DND-41 (cell line): Measurements from ENCODE around the gene CDK16.

Source experiments
- ATAC-seq: fragments of 200-7000 bp; cut with Tn5 transposase; 3 replicates; pipeline ENCODE4 v1.9.1; 2021; ENCODE audit warnings: low read depth; ENCODE audit not compliant: insufficient read depth
- DNase-seq: peaks from one replicate; pipeline ENCODE4 v3.0.0-alpha.2; 2020
- H2AFZ ChIP-seq: 2 replicates; pipeline ENCODE4 v1.6.0; 2012; ENCODE audit warnings: low read depth, low read length
- H3K27ac ChIP-seq: 2 replicates; pipeline ENCODE4 v1.5.1; 2012; ENCODE audit warnings: low read length, inconsistent platforms
- H3K27me3 ChIP-seq: fragments of 200-600 bp; sonication (generic); 2 replicates; pipeline ENCODE4 v1.6.0; 2012; ENCODE audit warnings: low read length, mild to moderate bottlenecking, inconsistent platforms; ENCODE audit not compliant: insufficient read depth, poor library complexity
- H3K36me3 ChIP-seq: 2 replicates; pipeline ENCODE4 v1.5.1; 2012; ENCODE audit warnings: low read length, inconsistent platforms; ENCODE audit not compliant: insufficient read depth
- H3K4me1 ChIP-seq: 2 replicates; pipeline ENCODE4 v1.5.1; 2012; ENCODE audit warnings: mild to moderate bottlenecking, low read length; ENCODE audit not compliant: insufficient read depth
- H3K4me2 ChIP-seq: 2 replicates; pipeline ENCODE4 v1.6.0; 2012; ENCODE audit warnings: mild to moderate bottlenecking, moderate library complexity, low read length, inconsistent platforms; ENCODE audit not compliant: insufficient read depth
- H3K4me3 ChIP-seq, 2 experiments: fragments of 200-600 bp in 1 of 2; shearing (Covaris generic) in 1 of 2; 2 replicates each; pipeline ENCODE4 v1.5.1; 2012 to 2016; ENCODE audit warnings: inconsistent platforms in 2 of 2, low read length in 2 of 2, mild to moderate bottlenecking in 2 of 2, low read depth in 1 of 2, moderate library complexity in 1 of 2
- H3K79me2 ChIP-seq: 2 replicates; pipeline ENCODE4 v1.6.0; 2012; ENCODE audit warnings: low read length, inconsistent platforms; ENCODE audit not compliant: insufficient read depth
- H3K9ac ChIP-seq: 2 replicates; pipeline ENCODE4 v1.6.0; 2012; ENCODE audit warnings: low read depth, mild to moderate bottlenecking, inconsistent platforms, low read length, moderate library complexity
- H3K9me3 ChIP-seq: 2 replicates; pipeline ENCODE4 v1.5.1; 2012; ENCODE audit warnings: low read length, moderate library complexity, mild to moderate bottlenecking, inconsistent platforms; ENCODE audit not compliant: insufficient read depth, severe bottlenecking
- H4K20me1 ChIP-seq: 2 replicates; pipeline ENCODE4 v1.6.0; 2012; ENCODE audit warnings: low read length; ENCODE audit not compliant: insufficient read depth
- EZH2 ChIP-seq: IDR thresholded peaks from 3 replicates; pipeline ENCODE4 v1.6.1; 2012; ENCODE audit warnings: borderline replicate concordance, low read depth, mild to moderate bottlenecking, moderate library complexity, low read length, inconsistent platforms; ENCODE audit not compliant: severe bottlenecking
- TF ChIP-seq, protein P1 (sequence below): IDR thresholded peaks from 2 replicates; pipeline ENCODE4 v1.5.1; 2012; ENCODE audit warnings: borderline replicate concordance, low read length, moderate library complexity, mild to moderate bottlenecking; ENCODE audit not compliant: poor library complexity, severe bottlenecking; ENCODE audit errors: extremely low read depth

CDK16 gene

DNA sequence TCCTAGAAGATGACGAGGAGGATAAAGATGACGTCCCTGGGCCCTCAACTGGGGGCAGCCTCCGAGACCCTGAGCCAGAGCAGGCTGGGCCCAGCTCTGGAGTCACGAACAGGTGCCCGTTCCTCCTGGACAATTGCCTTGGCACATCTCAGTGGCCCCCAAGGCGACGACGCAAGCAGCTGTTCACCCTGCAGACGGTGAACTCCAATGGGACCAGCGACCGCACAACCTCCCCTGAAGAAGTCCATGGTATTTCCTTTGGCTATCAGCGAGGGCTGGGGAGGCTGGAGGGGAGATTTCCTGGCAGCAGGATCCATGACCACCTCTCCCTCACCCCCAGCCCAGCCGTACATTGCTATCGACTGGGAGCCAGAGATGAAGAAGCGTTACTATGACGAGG, 26.2 kb downstream of the CDK16 start:
- Histone ChIP-seq H3K4me3 (no peak overlapping the region), H4K20me1 (peaks cover 12% of the 10 kb centered on the region; the same call in 1 of the 2 replicates)
- no peak for ATAC-seq

DNA sequence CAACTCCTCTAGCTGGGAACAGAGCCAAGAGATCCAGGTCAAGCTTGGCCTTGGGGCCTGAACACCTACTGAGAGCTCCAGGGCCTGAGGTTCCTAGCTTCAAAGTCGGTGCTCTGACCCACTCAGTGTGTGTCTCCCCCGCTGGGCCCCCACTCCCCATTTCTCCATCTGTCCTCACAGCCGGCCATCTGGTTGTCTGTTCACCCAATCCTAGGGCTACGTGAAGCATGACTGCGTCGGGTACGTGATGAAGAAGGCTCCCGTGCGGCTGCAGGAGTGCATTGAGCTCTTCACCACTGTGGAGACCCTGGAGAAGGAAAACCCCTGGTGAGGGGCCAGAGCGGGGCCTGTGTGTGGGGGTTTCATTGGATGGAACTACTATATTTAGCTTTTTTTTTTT, 26.7 kb downstream of the CDK16 start:
- Histone ChIP-seq H3K36me3 (peaks cover 78% of the 10 kb centered on the region), H3K9me3 (no peaks in the 10 kb centered on the region), H3K79me2 (no peaks in the 10 kb centered on the region), H4K20me1 (0 out of 2 replicates have a peak, but pooled peaks cover 8% of the 10 kb centered on the region), H3K4me2 (no peak overlapping the region), H3K27me3 (no peaks in the 10 kb centered on the region), H3K4me3 (no peak overlapping the region), H3K9ac (no peak overlapping the region), H3K4me1 (no peaks in the 10 kb centered on the region), H3K27ac (no peak overlapping the region), H2AFZ (no peak overlapping the region)
- no peak for DNase-seq
- no peak for TF ChIP-seq EZH2
- TF ChIP-seq, protein P1, sequence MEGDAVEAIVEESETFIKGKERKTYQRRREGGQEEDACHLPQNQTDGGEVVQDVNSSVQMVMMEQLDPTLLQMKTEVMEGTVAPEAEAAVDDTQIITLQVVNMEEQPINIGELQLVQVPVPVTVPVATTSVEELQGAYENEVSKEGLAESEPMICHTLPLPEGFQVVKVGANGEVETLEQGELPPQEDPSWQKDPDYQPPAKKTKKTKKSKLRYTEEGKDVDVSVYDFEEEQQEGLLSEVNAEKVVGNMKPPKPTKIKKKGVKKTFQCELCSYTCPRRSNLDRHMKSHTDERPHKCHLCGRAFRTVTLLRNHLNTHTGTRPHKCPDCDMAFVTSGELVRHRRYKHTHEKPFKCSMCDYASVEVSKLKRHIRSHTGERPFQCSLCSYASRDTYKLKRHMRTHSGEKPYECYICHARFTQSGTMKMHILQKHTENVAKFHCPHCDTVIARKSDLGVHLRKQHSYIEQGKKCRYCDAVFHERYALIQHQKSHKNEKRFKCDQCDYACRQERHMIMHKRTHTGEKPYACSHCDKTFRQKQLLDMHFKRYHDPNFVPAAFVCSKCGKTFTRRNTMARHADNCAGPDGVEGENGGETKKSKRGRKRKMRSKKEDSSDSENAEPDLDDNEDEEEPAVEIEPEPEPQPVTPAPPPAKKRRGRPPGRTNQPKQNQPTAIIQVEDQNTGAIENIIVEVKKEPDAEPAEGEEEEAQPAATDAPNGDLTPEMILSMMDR: no peak
- ATAC-seq: no peak

More for the DNA sequence above, 26.2 kb downstream of the CDK16 start:
- TF ChIP-seq EZH2: no peak
- TF ChIP-seq, protein P1: no peak
- DNase-seq: no peak
- Histone ChIP-seq H3K36me3 (peaks cover 82% of the 10 kb centered on the region), H3K4me1 (no peaks in the 10 kb centered on the region), H3K79me2 (peaks cover 3% of the 10 kb centered on the region), H3K27me3 (no peaks in the 10 kb centered on the region), H2AFZ (no peak overlapping the region), H3K27ac (no peak overlapping the region), H3K4me2 (no peak overlapping the region), H3K9ac (no peak overlapping the region), H3K9me3 (no peaks in the 10 kb centered on the region)

DNA sequence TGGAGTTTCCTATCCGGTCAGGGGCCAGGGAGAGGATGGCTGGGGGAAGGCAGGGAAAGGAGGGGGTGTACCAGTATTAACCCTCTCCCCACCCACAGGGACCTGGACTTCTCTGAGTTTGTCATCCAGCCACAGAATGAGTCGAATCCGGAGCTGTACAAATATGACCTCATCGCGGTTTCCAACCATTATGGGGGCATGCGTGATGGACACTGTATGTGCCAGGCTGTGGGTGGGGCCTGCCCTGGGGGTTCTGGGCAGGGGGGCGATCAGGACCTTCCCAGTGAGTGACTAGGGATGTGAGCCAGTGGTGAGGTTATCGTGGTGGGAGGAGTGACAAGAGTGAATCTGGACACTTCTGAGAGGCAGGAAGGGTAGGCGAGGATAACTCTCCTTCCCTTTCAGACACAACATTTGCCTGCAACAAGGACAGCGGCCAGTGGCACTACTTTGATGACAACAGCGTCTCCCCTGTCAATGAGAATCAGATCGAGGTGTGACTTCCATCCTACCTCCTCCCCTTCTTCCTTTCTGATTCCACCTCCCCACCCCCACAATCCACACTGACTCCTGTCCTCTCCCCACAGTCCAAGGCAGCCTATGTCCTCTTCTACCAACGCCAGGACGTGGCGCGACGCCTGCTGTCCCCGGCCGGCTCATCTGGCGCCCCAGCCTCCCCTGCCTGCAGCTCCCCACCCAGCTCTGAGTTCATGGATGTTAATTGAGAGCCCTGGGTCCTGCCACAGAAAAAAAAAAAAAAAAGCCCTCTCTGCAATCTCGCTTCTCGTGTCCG, 28.9 kb downstream of the CDK16 start:
- Histone ChIP-seq H2AFZ (no peak overlapping the region), H3K4me2 (no peak overlapping the region), H3K9ac (no peak overlapping the region), H3K27me3 (no peaks in the 10 kb centered on the region), H3K79me2 (no peaks in the 10 kb centered on the region), H3K27ac (no peak overlapping the region), H4K20me1 (no peaks in the 10 kb centered on the region), H3K4me3 (no peak overlapping the region), H3K4me1 (no peaks in the 10 kb centered on the region), H3K9me3 (no peaks in the 10 kb centered on the region), H3K36me3 (peaks cover 55% of the 10 kb centered on the region)
- ATAC-seq: no peak
- no peak for DNase-seq
- TF ChIP-seq EZH2: no peak
- TF ChIP-seq, protein P1: no peak

DNA sequence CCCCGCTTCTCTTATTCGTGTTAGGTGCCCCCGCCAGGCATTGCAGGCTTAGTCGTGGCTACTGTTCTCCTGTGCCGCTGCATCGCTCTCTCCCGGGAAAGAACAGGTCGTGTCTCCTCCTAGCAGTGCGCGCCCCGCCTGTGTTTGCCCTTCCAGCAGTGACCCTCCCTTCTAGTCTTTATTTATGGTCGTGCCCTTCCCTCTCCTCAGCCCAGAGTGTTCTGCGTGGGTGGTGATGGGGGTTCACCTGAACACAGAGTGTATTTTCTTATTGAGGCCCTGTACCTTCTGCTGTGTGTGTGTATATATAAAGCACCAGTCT, 29.5 kb downstream of the CDK16 start:
- Histone ChIP-seq H3K27me3 (no peaks in the 10 kb centered on the region), H3K27ac (no peak overlapping the region), H3K9ac (no peak overlapping the region), H3K36me3 (peaks cover 51% of the 10 kb centered on the region), H3K79me2 (no peaks in the 10 kb centered on the region), H3K4me1 (no peaks in the 10 kb centered on the region), H3K4me2 (no peak overlapping the region), H3K4me3 (no peak overlapping the region), H2AFZ (no peak overlapping the region), H4K20me1 (no peaks in the 10 kb centered on the region), H3K9me3 (no peaks in the 10 kb centered on the region)
- TF ChIP-seq, protein P1: no peak
- TF ChIP-seq EZH2: no peak
- DNase-seq (no peak), ATAC-seq (peak; percentile 20; the same call in 1 of the 3 replicates)
